Smooth muscle cell of the brain vasculature (primary cell): Measurements from ENCODE around the gene SHQ1.
"Not testable (repeated sequence)": the region's sequence is repeated elsewhere in the genome, so short reads cannot be mapped to it uniquely, and the experiment has no call there.

ENCODE experiments used
- DNase-seq: peaks from one replicate; pipeline ENCODE4 v3.0.0-alpha.2; 2012; ENCODE audit warnings: low read depth, low spot score

SHQ1 gene

DNA sequence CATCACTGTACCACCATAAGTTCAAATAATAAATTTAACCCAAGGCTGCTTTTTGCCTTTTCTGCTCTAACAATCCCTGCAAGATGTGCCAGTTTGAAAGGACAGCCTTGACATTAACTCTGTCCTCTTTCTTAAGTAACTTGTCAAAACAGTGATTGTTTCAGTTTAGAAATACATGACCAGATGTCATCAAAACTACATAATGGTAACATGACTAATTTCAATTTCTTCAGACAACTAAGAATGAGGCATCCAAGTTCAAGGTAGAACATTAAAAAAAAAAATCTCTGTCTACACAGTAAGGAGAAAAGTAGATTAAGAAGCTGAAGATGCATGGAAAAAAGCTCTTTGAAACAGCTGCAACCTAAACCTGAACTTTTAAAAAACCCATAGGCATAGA lies 47.4 kb downstream of the SHQ1 start:
- no peak for DNase-seq

DNA sequence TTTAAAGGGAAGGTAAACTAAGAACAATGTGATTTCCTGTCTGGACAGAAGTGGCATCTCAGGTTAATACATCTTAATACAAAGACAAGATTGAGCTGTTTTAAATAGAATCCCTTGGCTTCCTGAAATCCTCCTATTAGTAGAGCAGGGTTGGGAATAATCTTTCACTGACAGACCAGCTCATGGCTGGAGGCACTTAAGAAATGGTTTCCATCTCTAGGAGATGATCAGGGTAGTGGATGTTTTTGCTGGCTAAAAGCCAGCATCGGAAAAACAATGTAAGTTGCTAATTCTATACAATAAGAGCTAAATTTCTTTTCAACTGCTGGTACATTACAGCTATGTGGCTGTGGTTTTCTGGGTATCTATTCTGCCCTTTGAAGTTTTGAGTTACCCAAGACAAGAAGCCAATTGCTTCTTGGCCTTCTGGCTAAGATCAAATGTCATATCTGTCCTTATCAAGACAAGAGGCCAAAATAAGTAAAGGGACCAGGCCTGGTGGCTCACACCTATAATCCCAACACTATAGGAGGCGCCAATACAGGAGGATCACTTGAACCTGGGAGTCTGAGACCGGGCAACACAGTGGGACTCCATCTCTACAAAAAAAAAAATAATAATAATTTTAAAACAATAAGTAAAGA lies 49.6 kb downstream of the SHQ1 start:
- no peak for DNase-seq

DNA sequence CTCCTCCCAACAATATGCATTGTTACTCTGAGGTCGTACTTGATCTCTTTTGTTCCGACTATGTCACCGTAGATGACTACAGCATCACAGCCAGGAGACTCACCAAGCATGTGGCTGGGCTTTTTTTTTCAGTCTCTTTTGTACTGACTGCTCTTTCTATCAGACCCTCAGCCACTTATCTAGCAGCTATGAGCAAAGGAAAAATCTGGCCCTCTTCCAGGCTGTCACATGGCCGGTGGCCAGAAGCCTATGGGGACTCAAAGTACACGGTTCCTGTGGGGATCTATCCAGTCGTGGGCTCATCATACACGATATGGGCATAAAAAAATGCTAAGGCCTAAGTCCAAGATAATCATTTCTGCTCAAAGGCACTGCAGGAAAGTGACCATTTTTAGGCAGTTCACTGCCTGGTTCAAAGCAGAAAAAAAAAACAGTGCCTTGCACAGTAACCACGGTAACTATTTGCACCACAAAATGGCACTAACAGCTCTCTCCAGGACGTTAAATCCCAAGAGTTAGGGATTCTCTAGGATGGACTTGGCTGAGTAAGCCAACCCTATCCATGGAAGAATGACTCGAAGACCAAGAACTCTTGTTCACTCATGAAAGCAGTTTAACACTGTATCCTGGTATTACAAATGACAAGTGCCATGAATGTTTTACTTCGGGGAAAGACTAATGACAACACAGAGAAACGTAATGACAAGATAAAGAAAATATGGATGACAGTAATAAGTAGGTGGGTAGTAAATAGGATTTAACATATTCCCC lies 50.3 kb downstream of the SHQ1 start:
- no peak for DNase-seq

DNA sequence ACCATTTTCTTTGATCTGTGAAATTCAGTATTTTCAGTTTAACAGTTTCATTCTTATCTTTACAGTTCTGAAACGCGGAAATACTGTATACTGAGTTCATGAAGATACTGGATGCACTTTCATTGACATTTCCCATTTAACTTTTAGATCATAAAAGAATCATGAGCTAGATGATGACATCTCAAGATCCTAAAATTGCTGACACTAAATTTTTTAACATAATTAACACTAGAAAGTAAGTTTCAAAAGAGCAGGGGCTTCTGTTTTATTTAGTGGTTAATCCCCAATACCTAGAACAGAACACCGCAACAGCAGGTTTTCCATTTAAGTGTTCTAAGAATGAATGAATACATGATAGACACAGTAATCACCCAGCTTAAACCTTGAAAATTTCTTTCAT lies 54.2 kb downstream of the SHQ1 start:
- no peak for DNase-seq

DNA sequence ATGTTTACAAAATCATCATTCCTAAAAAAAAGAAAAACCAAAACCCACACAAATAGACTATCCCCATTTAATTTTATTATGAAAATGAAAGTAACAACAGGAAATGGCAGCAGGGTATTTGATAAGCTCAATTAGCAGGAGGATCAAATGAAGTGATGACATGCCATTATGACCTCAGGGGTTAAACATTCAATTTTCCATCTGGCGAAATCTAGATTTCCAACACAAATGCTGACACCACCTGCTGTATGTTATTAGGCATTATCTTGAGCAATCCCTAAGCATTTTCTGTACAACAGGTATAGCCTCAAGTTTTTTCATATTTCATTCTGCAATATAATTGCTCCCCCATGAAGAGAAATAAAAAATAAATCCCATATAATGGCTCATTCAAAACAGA lies 57.1 kb downstream of the SHQ1 start:
- no peak for DNase-seq

DNA sequence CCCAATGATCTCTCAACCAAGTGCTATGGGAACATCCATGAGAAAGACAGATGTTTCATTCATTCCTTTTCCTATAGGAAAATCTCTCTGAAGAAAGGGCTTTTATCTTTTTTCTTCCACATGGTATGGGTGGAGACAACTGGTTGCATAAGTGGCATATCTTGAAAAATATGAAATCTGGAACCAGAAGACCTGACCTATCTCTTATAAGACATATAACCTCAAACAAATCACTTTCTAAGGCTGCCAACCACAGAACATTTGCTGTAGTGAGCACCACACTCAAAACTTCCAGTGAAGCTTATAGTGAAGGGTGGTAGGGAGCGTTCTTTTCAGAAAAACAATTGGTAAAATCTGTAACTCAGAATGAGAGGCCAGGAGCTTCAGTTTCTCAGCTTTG lies 58.5 kb downstream of the SHQ1 start:
- DNase-seq = no peak

DNA sequence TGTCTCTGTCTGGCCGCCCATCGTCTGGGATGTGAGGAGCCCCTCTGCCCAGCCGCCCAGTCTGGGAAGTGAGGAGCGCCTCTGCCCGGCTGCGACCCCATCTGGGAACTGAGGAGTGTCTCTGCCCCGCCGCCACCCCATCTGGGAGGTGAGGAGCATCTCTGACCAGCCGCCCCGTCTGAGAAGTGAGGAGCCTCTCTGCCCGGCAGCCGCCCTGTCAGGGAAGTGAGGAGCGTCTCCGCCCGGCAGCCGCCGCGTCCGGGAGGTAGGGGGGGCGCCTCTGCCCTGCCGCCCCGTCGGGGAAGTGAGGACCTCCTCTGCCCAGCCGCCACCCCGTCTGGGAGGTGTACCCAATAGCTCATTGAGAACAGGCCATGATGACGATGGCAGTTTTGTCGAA lies 60.0 kb downstream of the SHQ1 start:
- not testable (repeated sequence) for DNase-seq

DNA sequence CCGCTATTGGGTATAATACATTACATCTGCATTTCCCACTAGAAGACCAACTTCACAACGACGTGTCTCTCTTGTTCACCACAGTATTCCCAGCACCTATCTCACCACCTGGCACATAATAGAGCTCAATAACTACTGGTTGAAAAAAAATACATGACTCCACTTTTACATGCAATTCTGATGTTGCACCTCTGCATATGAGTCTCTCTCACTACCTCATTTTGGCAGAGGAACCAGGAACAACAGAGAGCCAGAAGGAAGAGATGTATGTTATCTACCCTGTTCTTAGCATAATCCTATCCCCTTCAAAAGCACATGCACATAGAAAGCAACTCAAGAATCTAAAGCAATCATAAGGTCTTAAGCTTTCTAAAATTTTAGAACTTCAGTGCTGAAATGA lies 61.6 kb downstream of the SHQ1 start:
- no peak for DNase-seq

DNA sequence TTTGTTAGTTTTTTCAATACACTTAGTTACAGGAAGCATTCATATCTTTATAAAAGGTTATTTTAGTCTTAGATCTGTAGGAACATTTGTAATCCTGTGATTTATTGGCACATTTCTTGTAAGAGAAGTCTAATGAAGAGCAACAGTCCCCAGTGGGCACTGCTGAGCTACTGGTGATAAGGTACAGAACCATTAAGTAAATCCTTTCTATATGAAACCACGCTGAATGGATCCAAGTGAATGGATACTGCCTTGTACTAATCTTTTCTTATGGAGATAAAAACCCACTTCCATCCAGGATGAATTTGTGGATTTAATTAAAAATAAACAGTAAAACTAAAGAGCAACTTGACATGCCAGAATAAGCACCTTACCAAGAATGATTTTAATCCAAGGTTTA lies 64.0 kb downstream of the SHQ1 start:
- DNase-seq = no peak

DNA sequence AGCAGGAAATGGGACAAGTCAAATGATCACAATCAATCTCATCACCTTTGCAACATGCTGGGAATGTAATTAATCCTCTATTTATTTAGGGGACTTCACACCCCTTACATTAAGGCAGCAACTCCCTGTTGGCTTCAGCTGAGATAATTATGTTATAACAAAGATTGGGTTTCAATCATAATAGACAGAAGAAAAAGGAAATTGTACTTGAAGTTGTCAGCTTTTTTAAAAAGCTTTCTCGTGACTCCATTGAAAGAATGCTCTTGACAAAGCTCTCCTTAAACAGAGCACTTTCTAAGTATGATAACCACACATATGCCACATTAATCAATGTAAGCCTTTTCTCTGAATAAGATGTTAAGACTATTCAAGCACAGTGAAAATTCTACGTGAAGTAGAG lies 65.7 kb downstream of the SHQ1 start:
- no peak for DNase-seq

DNA sequence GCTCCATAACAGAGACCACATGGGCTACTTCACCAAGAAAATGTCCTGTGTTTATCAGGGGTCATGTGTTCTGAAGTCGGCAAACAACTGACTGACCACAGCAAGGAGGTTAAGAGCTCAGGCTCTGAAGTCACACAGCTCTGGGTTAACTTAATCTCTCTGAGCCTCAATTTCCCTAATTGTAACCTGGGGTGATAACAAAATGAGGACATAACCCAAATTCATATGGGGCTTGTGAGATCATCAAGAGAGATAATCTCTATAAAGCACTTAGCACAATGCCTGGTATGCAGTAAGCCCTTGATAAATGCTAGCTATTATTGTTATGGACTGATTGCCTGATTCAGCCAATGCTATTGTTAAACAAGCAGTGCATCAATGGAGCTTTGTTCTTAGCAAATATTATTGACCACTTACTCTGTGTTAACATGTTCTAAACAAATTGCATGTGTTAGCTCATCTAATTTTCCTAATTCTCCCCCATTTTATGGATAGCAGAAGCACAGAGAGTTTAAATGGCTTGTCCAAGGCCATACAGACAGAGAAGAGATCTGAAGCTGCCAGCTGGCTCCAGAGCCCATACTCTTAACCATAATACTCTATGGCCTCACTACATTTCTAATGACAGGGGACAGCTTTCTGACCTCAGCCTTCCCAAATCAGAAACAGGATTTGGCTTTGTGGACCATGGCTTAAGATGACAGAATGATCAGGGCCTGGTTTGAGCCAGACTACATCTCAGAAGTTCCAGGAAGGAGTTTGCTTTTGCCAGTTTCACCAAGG lies 78.3 kb downstream of the SHQ1 start:
- no peak for DNase-seq

DNA sequence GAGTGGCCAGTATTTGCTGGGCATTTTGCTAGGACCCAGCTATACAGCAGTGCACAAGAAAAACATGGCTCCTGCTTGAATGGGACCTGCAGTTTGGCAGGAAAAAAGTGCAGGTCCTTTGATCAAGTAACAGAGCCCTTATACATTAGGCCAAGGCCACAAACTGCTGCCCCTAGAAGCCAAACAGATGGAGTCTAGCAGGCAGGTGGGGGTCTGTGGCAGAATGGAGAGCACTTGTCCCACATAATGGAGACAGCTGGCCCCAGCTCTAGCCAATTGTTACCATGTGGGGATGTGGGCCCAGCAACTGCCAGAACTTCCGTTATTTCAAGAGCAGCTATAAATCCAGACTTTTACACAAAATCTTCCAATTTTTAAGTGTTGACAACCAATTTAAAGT lies 79.3 kb downstream of the SHQ1 start:
- DNase-seq = no peak

DNA sequence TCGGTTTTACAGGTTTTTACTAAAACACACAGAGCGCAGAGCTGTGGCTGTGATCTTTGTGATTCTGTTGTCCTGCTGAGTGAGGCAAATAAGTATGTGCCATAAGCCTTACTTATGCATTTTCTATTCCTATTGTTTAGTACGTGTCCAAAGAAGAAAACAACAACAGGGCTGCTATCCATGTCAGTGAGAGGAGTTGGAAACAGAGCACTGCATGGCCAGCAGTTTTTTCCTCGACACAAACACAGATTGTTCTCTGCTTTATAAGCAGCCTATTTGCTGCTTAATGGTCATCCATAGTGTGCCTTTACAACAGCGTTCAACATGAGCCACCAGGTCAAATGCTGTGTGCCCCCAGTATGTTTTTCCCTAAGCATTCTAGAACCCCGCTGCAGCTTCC lies 79.8 kb downstream of the SHQ1 start:
- no peak for DNase-seq

DNA sequence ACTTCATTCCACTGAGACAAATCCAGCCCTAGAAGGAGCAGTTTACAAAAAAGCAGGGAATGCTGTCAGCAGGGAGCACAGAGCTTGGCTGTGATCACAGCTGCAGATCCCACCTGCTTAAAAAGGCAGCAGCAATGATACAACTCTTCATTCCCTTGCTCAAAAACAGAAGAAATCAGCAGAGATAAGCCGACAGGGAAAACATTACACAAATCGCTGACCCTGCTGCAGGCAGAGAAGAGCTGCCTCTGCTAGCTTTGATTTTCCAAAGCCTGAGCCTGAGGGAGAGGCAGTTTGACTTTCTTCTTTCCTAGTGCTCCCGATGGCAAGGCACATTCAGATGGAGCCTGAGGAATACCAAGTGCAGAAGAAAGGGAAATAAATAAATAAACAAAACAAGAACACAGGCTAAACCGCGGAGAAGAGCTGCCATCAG lies 80.2 kb downstream of the SHQ1 start:
- no peak for DNase-seq

DNA sequence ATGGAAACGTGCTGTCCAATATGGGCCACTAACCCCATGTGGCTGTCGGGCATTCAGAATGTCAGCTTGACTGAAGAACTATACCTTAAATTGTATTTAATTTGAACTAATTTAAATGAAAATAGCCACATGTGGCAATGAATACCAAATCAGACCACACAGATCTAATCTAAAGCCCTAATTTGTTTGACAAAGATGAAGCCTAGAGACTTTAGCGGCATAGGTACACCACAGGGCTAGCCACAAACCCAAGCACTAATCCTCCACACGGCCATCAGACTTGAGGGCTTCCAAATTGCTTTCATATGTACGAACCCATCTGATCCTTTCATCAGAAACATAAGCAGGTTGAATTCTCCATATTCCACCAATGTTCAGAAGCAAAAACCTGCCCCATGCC lies 81.4 kb downstream of the SHQ1 start:
- no peak for DNase-seq

DNA sequence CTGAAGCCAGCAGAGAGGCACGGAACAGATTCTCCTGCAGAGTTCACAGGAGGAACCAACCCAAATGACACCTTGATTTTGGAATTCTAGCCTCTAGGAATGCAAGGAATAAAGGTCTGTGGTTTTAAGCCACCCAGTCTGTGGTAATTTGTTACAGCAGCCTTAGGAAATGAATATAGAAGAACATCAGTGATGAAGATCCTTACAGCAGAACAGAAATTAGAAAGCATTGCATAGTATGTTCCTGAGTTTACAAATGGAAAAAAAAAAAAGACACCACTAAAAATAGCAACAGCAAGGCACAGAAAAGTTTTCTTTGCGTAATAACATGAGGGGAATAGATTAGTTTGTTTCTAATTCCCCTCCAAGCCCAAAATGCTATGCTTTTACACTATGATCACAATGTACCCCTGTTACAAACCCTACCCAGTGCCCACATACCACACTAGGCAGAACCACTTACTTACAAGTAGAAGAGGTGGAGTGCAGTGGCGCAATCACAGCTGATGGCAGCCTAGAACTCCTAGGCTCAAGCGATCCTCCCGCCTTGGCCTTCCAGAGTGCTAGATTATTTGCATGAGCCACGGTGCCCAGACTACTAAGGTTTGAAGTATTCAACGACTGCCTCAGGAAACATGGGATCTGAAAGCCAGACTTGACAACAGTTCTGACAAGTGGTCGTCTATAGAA lies 84.3 kb downstream of the SHQ1 start:
- DNase-seq = no peak

DNA sequence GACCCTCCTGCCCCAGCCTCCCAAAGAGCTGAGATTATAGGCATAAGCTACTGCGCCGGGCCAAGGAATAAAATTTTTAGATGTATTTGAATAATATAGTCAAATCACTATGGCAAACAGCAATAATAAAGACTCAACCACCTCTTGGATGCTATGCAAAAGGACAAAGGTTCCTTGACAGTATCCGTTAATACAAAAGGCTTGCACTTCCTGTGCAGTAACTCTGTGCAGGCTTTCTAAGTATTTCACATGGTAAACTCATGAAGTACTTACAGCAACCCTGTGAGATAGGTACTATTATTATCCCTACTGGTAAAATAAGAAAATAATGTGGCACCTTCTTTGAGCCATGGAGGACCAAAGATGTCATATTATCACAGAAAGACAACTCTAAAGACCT lies 86.8 kb downstream of the SHQ1 start:
- DNase-seq = no peak

DNA sequence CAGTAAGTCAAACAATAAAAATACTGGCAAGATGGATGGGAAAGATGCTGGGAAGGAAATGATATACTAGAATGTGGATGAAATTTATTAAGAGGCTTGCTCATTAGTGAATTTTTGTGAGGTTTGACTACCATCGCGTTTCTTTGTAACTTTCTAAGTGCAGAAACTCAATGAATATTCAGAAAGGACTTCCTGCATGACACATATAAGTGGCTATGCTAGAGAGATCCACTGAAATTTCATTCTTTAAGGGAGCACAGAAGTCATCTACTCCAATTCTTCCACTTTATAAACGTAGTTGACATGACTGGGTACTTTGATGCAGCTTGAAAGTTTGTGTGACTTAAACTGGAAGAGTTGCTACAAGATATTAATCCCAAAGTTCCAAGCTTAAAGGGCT lies 88.0 kb downstream of the SHQ1 start:
- DNase-seq = no peak

DNA sequence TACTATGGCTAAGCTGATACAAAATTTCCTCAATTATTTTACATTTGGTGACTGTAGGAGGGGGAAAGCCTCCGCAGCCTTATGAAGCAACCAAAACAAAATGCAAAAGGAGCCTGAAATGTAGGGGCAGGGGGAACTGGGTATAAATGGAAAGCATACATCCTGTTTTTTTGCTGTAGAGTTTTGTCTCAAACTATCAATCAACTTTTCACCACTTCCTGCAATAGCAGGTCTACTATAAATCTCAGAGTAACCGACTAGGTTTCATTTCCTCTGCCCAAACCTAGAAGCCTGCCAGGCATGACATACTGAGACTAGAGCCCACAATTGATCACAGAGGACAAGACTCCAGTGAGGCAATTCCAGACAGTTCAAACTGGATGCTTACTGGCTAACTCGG lies 91.3 kb downstream of the SHQ1 start:
- DNase-seq = no peak

DNA sequence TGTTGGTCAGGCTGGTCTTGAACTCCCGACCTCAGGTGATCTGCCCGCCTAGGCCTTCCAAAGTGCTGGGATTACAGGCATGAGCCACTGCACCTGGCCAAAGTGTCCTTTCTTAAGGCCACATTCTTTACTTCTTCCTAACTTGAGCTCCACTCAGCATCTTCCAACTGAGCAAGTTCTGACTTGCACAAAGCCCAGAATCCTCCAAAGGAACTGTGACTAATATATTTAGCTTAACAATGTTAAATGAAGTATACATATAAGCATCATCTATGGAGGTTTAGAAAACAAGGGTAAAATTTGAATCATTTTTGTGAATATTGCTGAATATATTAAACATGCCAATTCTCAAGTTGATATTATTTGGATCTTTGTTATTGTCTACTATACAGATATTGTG lies 93.7 kb downstream of the SHQ1 start:
- no peak for DNase-seq

DNA sequence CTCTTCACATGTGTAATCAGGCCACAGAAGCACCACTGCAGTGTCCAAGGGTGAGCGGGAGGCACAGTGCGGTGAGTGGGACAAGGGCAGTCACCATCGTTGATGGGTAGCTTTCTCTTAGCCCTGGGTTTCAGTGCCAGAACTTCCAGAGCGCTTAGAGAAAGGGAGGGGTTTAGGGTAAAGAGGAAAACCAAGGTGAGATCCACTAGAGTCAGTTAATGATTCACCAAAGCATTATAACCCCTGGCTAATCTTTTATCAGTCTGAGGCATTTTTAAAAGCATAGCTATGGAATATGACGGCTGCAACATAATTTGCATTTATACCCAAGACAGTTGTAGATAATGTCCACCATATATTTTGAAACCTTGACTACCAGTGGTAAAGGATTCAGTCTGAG lies 94.8 kb downstream of the SHQ1 start:
- no peak for DNase-seq

DNA sequence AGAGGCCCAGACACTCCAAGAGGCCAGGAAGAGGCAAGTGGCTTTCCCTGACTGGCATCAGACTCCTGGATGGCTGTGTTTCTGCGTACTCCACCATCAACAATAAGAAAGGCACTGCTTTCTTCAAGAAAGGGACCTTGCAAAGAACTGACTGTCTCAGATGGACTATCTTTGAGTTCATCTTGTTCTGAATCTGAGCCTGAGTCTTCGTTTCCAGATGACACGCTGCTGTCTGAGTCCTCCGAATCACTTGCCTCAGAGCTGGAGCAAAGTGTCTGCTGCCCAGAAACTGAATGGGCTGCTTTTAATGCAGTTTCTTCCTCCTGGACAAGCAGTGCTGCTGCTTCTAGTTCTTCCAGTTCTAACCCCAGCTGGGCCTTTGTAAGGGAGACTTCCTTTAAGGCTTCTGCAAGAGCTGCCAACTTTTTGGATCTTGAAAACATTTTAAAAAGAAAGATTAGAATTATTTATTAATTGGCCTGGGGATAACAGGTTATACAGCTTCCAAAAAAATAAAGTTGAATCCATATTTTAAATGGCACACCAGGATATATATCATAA lies 97.8 kb downstream of the SHQ1 start:
- no peak for DNase-seq
